Stimulated activated CD4-positive, alpha-beta T cell treated with anti-CD3 and anti-CD28 coated beads, Interleukin-4, amount 100 ng/mL, for 48 hours (primary cell): ENCODE measurements around the gene PAK6.

ENCODE experiments used
- DNase-seq, 2 donors: peaks; one replicate each; pipeline ENCODE4 v3.0.0-alpha.2; 2020; ENCODE audit warnings: low read depth in 2 of 2

PAK6 gene

GRCh38 chr15:40276927-40277326 is 38.1 kb downstream of the PAK6 start:
- DNase-seq: no peak

GRCh38 chr15:40277471-40277870 is 38.6 kb downstream of the PAK6 start:
- DNase-seq: no peak

GRCh38 chr15:40278026-40278425 is 39.2 kb downstream of the PAK6 start:
- DNase-seq: no peak

- DNase-seq: peak; percentile 59 to 75
Observed at GRCh38 chr15:40279437-40280141, 40.7 kb downstream of the PAK6 start.

- no peak for DNase-seq
Observed at GRCh38 chr15:40280260-40281056, 41.6 kb downstream of the PAK6 start.

GRCh38 chr15:40281057-40281800 is 42.4 kb downstream of the PAK6 start:
- no peak for DNase-seq

- DNase-seq: no peak
Observed at GRCh38 chr15:40281801-40282146, 42.9 kb downstream of the PAK6 start.

- DNase-seq: peak; percentile 33 to 39
Observed at GRCh38 chr15:40282147-40282868, 43.4 kb downstream of the PAK6 start.

- peak in 1 of 2 donors; percentile 27 for DNase-seq
Observed at GRCh38 chr15:40282869-40283614, 44.2 kb downstream of the PAK6 start, which contains the start of gene ANKRD63. Gene ANKRD63 (minus strand): TSS chr15:40283064. CDS start chr15:40282586, 478 bp downstream.

- no peak for DNase-seq
Observed at GRCh38 chr15:40283615-40284300, 44.9 kb downstream of the PAK6 start.

- no peak for DNase-seq
Observed at GRCh38 chr15:40285151-40285550, 46.3 kb downstream of the PAK6 start.

GRCh38 chr15:40285554-40286011 is 46.7 kb downstream of the PAK6 start:
- no peak for DNase-seq

- DNase-seq: no peak
Observed at GRCh38 chr15:40286061-40286532, 47.2 kb downstream of the PAK6 start.

GRCh38 chr15:40286794-40287193 is 47.9 kb downstream of the PAK6 start:
- DNase-seq: no peak

GRCh38 chr15:40287505-40287904 is 48.6 kb downstream of the PAK6 start:
- no peak for DNase-seq

GRCh38 chr15:40287968-40288367 is 49.1 kb downstream of the PAK6 start:
- no peak for DNase-seq

- no peak for DNase-seq
Observed at GRCh38 chr15:40289140-40289775, 50.4 kb downstream of the PAK6 start.

- DNase-seq: no peak
Observed at GRCh38 chr15:40290545-40290917, 51.7 kb downstream of the PAK6 start.

GRCh38 chr15:40290918-40291574 is 52.2 kb downstream of the PAK6 start:
- DNase-seq: no peak
